B cell (primary cell): ENCODE data around the gene IL10RA.

Experiments
- EZH2 ChIP-seq: IDR thresholded peaks from 2 replicates; pipeline ENCODE4 v1.6.1; 2012; ENCODE audit warnings: borderline replicate concordance, low read depth, mild to moderate bottlenecking, moderate library complexity, low read length; ENCODE audit not compliant: insufficient read depth, poor library complexity, severe bottlenecking
- TF ChIP-seq, protein P1 (sequence below): fragments of 200-600 bp; IDR thresholded peaks from one replicate; pipeline ENCODE4 v1.8.0; 2022; ENCODE audit warnings: antibody characterized with exemption, mild to moderate bottlenecking

DNA sequence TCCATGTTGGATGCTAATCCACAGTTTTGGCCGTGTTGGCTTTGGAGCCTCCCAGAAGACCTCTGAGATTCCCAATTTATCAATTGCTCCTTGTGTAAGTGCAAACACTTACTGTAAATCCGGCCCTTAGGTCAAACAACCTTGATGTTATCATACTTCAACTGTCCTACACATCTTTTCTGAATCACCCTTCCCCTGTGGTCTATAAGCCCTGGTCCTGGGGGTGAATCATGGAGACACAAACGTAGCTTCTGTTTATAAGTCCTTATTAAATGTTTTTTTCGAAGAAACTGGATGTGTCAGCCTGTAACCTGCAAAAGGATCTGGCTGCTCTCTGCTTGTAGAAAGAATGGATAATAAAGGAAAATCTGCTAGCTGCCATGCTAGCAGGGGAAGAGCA lies 1.7 kb upstream of the IL10RA start:
- TF ChIP-seq, protein P1, sequence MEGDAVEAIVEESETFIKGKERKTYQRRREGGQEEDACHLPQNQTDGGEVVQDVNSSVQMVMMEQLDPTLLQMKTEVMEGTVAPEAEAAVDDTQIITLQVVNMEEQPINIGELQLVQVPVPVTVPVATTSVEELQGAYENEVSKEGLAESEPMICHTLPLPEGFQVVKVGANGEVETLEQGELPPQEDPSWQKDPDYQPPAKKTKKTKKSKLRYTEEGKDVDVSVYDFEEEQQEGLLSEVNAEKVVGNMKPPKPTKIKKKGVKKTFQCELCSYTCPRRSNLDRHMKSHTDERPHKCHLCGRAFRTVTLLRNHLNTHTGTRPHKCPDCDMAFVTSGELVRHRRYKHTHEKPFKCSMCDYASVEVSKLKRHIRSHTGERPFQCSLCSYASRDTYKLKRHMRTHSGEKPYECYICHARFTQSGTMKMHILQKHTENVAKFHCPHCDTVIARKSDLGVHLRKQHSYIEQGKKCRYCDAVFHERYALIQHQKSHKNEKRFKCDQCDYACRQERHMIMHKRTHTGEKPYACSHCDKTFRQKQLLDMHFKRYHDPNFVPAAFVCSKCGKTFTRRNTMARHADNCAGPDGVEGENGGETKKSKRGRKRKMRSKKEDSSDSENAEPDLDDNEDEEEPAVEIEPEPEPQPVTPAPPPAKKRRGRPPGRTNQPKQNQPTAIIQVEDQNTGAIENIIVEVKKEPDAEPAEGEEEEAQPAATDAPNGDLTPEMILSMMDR = no peak
- no peak for TF ChIP-seq EZH2
